SK-N-SH (cell line): ENCODE data around the gene ING5. TPM values are rescaled to one million over a fixed set of nuclear protein-coding genes. Genes with fewer than 3 reads are reported as not detected.
A peak's percentile ranks its signal among the peaks of the same experiment; 100 is the strongest.
"Not testable (repeated sequence)": the region's sequence is repeated elsewhere in the genome, so short reads cannot be mapped to it uniquely, and the experiment has no call there.

Experiments
- CTCF ChIA-PET: fragments of 300-600, 350-600 bp; formaldehyde crosslinking; extraction: SDS; loops from one replicate; lab custom pipeline; 2021; lab: Yijun Ruan, JAX
- POLR2A ChIA-PET: fragments of 350-600 bp; sonication (Branson Sonifier 250); formaldehyde crosslinking; extraction: SDS; loops from one replicate; lab custom pipeline; 2020; ENCODE audit warnings: antibody characterized with exemption, inconsistent platforms; lab: Yijun Ruan, JAX
- DNase-seq: peaks from one replicate; pipeline ENCODE4 v3.0.0; 2012
- H2AFZ ChIP-seq: fragments of 200-600 bp; sonication (generic); 2 replicates; pipeline ENCODE4 v1.8.1; 2016; ENCODE audit warnings: antibody characterized with exemption, mild to moderate bottlenecking, low read depth
- H3F3A ChIP-seq: fragments of 200-600 bp; sonication (generic); replicated peaks from 2 replicates; pipeline ENCODE3; 2016; ENCODE audit warnings: antibody characterized with exemption, mild to moderate bottlenecking; ENCODE audit not compliant: insufficient read depth
- H3K27ac ChIP-seq, 2 experiments: fragments of 200-500 bp in 1 of 2; fragments of 200-600 bp in 1 of 2; sonication (Bioruptor generic) in 1 of 2; sonication (generic), shearing (Covaris generic) in 1 of 2; 2 replicates each; pipeline versions ENCODE4 v1.5.1 to v1.6.1; 2014 to 2016; ENCODE audit warnings: low read depth in 2 of 2, inconsistent platforms in 1 of 2, low read length in 1 of 2, mild to moderate bottlenecking in 1 of 2, mixed read lengths in 1 of 2
- H3K27me3 ChIP-seq: fragments of 200-600 bp; sonication (generic), shearing (Covaris generic); 2 replicates; pipeline ENCODE4 v1.6.1; 2016; ENCODE audit warnings: mixed run types; ENCODE audit not compliant: insufficient read depth
- H3K36me3 ChIP-seq, 2 experiments: fragments of 200-500 bp in 1 of 2; fragments of 200-600 bp in 1 of 2; sonication (Bioruptor generic) in 1 of 2; sonication (generic) in 1 of 2; replicated peaks in 1 of 2; 2 replicates each; pipeline versions ENCODE3 to v1.5.1; 2014 to 2016; ENCODE audit warnings: low read length in 1 of 2, mild to moderate bottlenecking in 1 of 2; ENCODE audit not compliant: insufficient read depth in 2 of 2, control insufficient read depth in 1 of 2
- H3K4me1 ChIP-seq, 2 experiments: fragments of 200-500 bp in 1 of 2; fragments of 200-600 bp in 1 of 2; sonication (Bioruptor generic) in 1 of 2; sonication (generic), shearing (Covaris generic) in 1 of 2; 2 replicates each; pipeline versions ENCODE4 v1.5.1 to v1.6.1; 2014 to 2016; ENCODE audit warnings: low read depth in 1 of 2, low read length in 1 of 2, mixed run types in 1 of 2; ENCODE audit not compliant: insufficient read depth in 2 of 2, control insufficient read depth in 1 of 2
- H3K4me2 ChIP-seq: fragments of 200-600 bp; sonication (generic), shearing (Covaris generic); 2 replicates; pipeline ENCODE4 v1.6.1; 2017; ENCODE audit warnings: mixed run types
- H3K4me3 ChIP-seq, 2 experiments: fragments of 200-500 bp in 1 of 2; fragments of 200-600 bp in 1 of 2; sonication (Bioruptor generic) in 1 of 2; sonication (generic), shearing (Covaris generic) in 1 of 2; 2 replicates each; pipeline versions ENCODE4 v1.5.1 to v1.8.1; 2014 to 2016; ENCODE audit warnings: low read depth in 2 of 2, inconsistent platforms in 1 of 2, low read length in 1 of 2, mild to moderate bottlenecking in 1 of 2, mixed read lengths in 1 of 2, moderate library complexity in 1 of 2
- H3K79me2 ChIP-seq: fragments of 200-600 bp; sonication (generic); 2 replicates; pipeline ENCODE4 v1.8.1; 2017; ENCODE audit warnings: mild to moderate bottlenecking; ENCODE audit not compliant: insufficient read depth
- H3K9ac ChIP-seq: fragments of 200-600 bp; sonication (generic); 2 replicates; pipeline ENCODE4 v1.6.1; 2017; ENCODE audit warnings: mixed run types
- H3K9me2 ChIP-seq: fragments of 200-600 bp; sonication (generic); 2 replicates; pipeline ENCODE4 v1.6.1; 2017; ENCODE audit warnings: mixed run types
- H3K9me3 ChIP-seq: fragments of 200-600 bp; sonication (generic); 2 replicates; pipeline ENCODE4 v1.6.1; 2017; ENCODE audit warnings: mixed run types, mild to moderate bottlenecking, moderate library complexity
- H4K20me1 ChIP-seq: fragments of 200-600 bp; sonication (generic); 2 replicates; pipeline ENCODE4 v1.6.1; 2017; ENCODE audit warnings: mild to moderate bottlenecking, mixed run types; ENCODE audit not compliant: insufficient read depth
- ELF1 ChIP-seq: IDR thresholded peaks from 2 replicates; pipeline ENCODE4 v1.4.0; 2012
- EP300 ChIP-seq, 2 experiments: IDR thresholded peaks; 2 replicates each; pipeline versions ENCODE4 v1.4.0 to v1.6.1; 2012; ENCODE audit warnings: borderline replicate concordance in 1 of 2, low read depth in 1 of 2, low read length in 1 of 2
- MXI1 ChIP-seq: IDR thresholded peaks from 2 replicates; pipeline ENCODE4 v1.6.1; 2012; ENCODE audit warnings: mild to moderate bottlenecking, low read depth, low read length, improper control_type of control experiment
- NFIC ChIP-seq: IDR thresholded peaks from 2 replicates; pipeline ENCODE4 v1.4.0; 2012; ENCODE audit warnings: borderline replicate concordance
- RAD21 ChIP-seq: IDR thresholded peaks from 2 replicates; pipeline ENCODE4 v1.6.1; 2012; ENCODE audit warnings: mild to moderate bottlenecking, low read length
- SMC3 ChIP-seq: IDR thresholded peaks from 2 replicates; pipeline ENCODE4 v1.6.1; 2012; ENCODE audit warnings: low read depth, low read length, improper control_type of control experiment
- TAF1 ChIP-seq: IDR thresholded peaks from 2 replicates; pipeline ENCODE4 v1.6.1; 2012; ENCODE audit warnings: low read depth, mild to moderate bottlenecking, low read length, moderate library complexity, borderline replicate concordance
- WGBS: methylation state at CpG from one replicate; pipeline ENCODE4 v1.1.6; 2017; ENCODE audit warnings: low lambda C conversion rate; 5-methylcytosine and 5-hydroxymethylcytosine counted together
- polyA plus RNA-seq, 3 experiments: library from polyadenylated mRNA; depleted of rRNA; stranded (reverse); fragments of >200 nt; gene quantifications; 2 replicates each; pipeline ENCODE4 v1.2.3, GENCODE V29; 2012
- TF ChIP-seq, protein P1 (sequence below): fragments of 200-600 bp; sonication (generic); IDR thresholded peaks from 2 replicates; pipeline ENCODE4 v1.6.1; 2017; ENCODE audit warnings: antibody characterized with exemption, mild to moderate bottlenecking, moderate library complexity

ING5 gene
- polyA plus RNA-seq, 1 of the 3 experiments (the other 2 are of a cell fraction): 56.3 TPM

DNA sequence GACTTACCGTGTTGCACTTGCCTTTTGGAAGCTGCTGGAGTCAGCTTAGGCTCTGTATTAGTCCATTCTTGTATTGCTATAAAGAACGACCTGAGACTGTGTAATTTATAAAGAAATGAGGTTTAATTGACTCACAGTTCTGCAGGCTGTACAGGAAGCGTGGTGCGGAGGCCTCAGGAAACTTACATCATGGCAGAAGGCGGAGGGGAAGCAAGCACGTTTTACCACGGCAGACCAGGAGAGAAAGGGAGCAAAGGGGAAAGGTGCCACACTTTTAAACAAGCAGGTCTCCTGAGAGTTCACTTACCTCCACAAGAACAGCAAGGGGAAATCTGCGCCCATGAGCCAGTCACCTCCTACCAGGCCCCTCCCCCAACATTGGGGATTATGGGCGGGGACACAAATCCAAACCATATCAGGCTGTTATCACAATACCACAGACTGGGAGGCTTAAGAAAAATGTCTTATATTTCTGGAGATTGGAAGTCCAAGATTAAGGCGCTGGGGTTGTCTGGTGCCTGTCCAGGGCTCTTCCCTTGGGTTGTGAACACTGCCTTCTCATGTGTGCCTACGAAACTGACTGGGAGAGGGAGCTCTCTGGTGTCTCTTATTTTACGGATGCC, 28.9 kb downstream of the ING5 start:
- DNase-seq: no peak
- TF ChIP-seq MXI1 (no peak), NFIC (no peak), TAF1 (no peak), EP300 (IDR thresholded peaks at IDR 0.05; ENCODE audit: borderline replicate concordance in 1 of 2, low read depth in 1 of 2, low read length in 1 of 2) (no peak), ELF1 (no peak)
- Histone ChIP-seq H3K9me3 (no peaks in the 10 kb centered on the region), H3K4me3 (no peak overlapping the region), H3K27ac (no peak overlapping the region), H3K9ac (no peak overlapping the region), H3K9me2 (no peaks in the 10 kb centered on the region), H3K4me1 (peaks cover 0 to 2% of the 10 kb centered on the region in 2 experiments; a peak in 1 of 4 replicates), H3K4me2 (no peak overlapping the region), H2AFZ (no peak overlapping the region), H3K79me2 (0 out of 2 replicates have a peak, but pooled peaks cover 1% of the 10 kb centered on the region), H4K20me1 (no peaks in the 10 kb centered on the region), H3K27me3 (no peaks in the 10 kb centered on the region), H3F3A (no peaks in the 10 kb centered on the region), H3K36me3 (no peaks in the 10 kb centered on the region)
- ChIA-PET CTCF (interaction anchor here (1.0 to 5.4 kb wide), 4 partner anchors 9 to 148 kb away, joined by 3 to 34 read pairs (median 4); partner anchors contain the start of gene ING5), POLR2A (no interaction called here)
- WGBS: 90% methylated on average over 12 of the region's 12 CpGs

DNA sequence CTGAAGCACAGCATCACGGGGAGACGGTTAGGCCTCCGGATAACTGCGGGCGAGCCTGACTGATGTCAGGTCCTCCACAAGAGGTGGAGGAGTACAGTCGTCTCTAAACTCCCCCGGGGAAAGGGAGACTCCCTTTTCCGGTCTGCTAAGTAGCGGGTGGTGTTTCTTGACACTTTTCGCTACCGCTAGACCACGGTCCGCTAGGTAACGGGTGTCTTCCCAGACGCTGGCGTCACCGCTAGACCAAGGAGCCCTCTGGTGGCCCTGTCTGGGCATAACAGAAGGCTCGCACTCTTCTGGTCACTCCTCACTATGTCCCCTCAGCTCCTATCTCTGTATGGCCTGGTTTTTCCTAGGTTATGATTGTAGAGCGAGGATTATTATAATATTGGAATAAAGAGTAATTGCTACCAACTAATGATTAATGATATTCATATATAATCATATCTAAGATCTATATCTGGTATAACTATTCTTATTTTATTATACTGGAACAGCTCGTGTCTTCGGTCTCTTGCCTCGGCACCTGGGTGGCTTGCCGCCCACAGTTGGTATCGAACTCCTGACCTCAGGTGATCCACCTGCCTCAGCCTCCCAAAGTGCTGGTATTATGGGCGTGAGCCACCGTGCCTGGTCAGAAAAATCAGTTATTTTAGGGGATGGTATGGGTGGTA, 30.8 kb downstream of the ING5 start:
- H3K27ac ChIP-seq, H3K36me3 ChIP-seq, POLR2A ChIA-PET, H3K9me2 ChIP-seq, H4K20me1 ChIP-seq, H3K4me2 ChIP-seq, H3K27me3 ChIP-seq, H3K4me1 ChIP-seq, H3K4me3 ChIP-seq, H3K9me3 ChIP-seq, H3F3A ChIP-seq, H3K9ac ChIP-seq: not testable (repeated sequence)
- H3K79me2 ChIP-seq: peaks cover 17% of the 10 kb centered on the region; the same call in 1 of the 2 replicates
- H2AFZ ChIP-seq: peak overlapping the region; percentile 65; the same call in 1 of the 2 replicates
- WGBS: 77% methylated on average over 16 of the region's 26 CpGs
- CTCF ChIA-PET: interaction anchor here (1.0 to 5.4 kb wide), 6 partner anchors 8 to 145 kb away, joined by 3 to 37 read pairs (median 7); partner anchors contain the start of gene ING5
- DNase-seq: peak; percentile 32
- TF ChIP-seq, protein P1, sequence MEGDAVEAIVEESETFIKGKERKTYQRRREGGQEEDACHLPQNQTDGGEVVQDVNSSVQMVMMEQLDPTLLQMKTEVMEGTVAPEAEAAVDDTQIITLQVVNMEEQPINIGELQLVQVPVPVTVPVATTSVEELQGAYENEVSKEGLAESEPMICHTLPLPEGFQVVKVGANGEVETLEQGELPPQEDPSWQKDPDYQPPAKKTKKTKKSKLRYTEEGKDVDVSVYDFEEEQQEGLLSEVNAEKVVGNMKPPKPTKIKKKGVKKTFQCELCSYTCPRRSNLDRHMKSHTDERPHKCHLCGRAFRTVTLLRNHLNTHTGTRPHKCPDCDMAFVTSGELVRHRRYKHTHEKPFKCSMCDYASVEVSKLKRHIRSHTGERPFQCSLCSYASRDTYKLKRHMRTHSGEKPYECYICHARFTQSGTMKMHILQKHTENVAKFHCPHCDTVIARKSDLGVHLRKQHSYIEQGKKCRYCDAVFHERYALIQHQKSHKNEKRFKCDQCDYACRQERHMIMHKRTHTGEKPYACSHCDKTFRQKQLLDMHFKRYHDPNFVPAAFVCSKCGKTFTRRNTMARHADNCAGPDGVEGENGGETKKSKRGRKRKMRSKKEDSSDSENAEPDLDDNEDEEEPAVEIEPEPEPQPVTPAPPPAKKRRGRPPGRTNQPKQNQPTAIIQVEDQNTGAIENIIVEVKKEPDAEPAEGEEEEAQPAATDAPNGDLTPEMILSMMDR: peak; percentile 63
- TF ChIP-seq RAD21: peak; percentile 41; the same call in 1 of the 2 replicates
- peak; percentile 27; the same call in 1 of the 2 replicates for TF ChIP-seq SMC3
- TF ChIP-seq, all 33 proteins: peak for 3; not testable (repeated sequence) for 30
